GM18861 (cell line): ENCODE measurements around the gene ZBTB48.
"Not testable (repeated sequence)": the region's sequence is repeated elsewhere in the genome, so short reads cannot be mapped to it uniquely, and the experiment has no call there.

ENCODE experiments used
- ATAC-seq: cut with Tn5 transposase; IDR thresholded peaks from one replicate; pipeline ENCODE4 v1.9.1; 2021; ENCODE audit not compliant: unreplicated experiment

ZBTB48 gene

GRCh38 chr1:6590046-6590445, 10.3 kb downstream of the ZBTB48 start:
- ATAC-seq = no peak

- ATAC-seq = no peak
Observed at GRCh38 chr1:6591222-6591621, 11.4 kb downstream of the ZBTB48 start.

GRCh38 chr1:6591644-6592043, 11.8 kb downstream of the ZBTB48 start:
- no peak for ATAC-seq

- ATAC-seq = no peak
Observed at GRCh38 chr1:6592441-6592840, 12.6 kb downstream of the ZBTB48 start.

GRCh38 chr1:6592865-6593593, 13.2 kb downstream of the ZBTB48 start:
- ATAC-seq = no peak

GRCh38 chr1:6593810-6594209, 14.0 kb downstream of the ZBTB48 start:
- ATAC-seq = no peak

GRCh38 chr1:6594977-6595740, 15.4 kb downstream of the ZBTB48 start:
- ATAC-seq = no peak

GRCh38 chr1:6596351-6596750, 16.6 kb downstream of the ZBTB48 start:
- ATAC-seq = no peak

- no peak for ATAC-seq
Observed at GRCh38 chr1:6596886-6597776, 17.3 kb downstream of the ZBTB48 start.

GRCh38 chr1:6597777-6598131, 18.0 kb downstream of the ZBTB48 start:
- ATAC-seq = no peak

- ATAC-seq = no peak
Observed at GRCh38 chr1:6599141-6599975, 19.6 kb downstream of the ZBTB48 start.

GRCh38 chr1:6599991-6600390, 20.2 kb downstream of the ZBTB48 start:
- ATAC-seq = not testable (repeated sequence)

GRCh38 chr1:6600410-6601048, 20.7 kb downstream of the ZBTB48 start:
- no peak for ATAC-seq

GRCh38 chr1:6601049-6601922, 21.5 kb downstream of the ZBTB48 start:
- peak; percentile 30 for ATAC-seq

GRCh38 chr1:6601923-6602668, 22.3 kb downstream of the ZBTB48 start:
- ATAC-seq = peak; percentile 2

GRCh38 chr1:6602669-6603237, 23.0 kb downstream of the ZBTB48 start, which contains the start of gene KLHL21:
Gene KLHL21 (minus strand): TSS chr1:6602869. CDS start chr1:6602817, 52 bp downstream.
- ATAC-seq = peak; percentile 39

GRCh38 chr1:6603238-6603914, 23.6 kb downstream of the ZBTB48 start:
- ATAC-seq = peak; percentile 9
